NCI-H446 treated with DMSO at 0.1 percent for 48 hours (cell line): Measurements from ENCODE around the gene EAF2.
"Not testable (repeated sequence)": the region's sequence is repeated elsewhere in the genome, so short reads cannot be mapped to it uniquely, and the experiment has no call there.

Experiments used
- DNase-seq: peaks from one replicate; lab custom pipeline; 2025; lab: John Stamatoyannopoulos, UW

EAF2 gene

GRCh38 chr3:121834671-121835464 lies at the start of gene EAF2, which contains the start of gene IQCB1:
Gene EAF2 (plus strand): TSS chr3:121835209. CDS start chr3:121835286, 77 bp downstream.
Gene IQCB1 (minus strand): TSS chr3:121835060. CDS start chr3:121828960, 6,100 bp downstream.
- peak; percentile 86 for DNase-seq

- DNase-seq: no peak
These were observed 48.5 kb upstream of the EAF2 start for GRCh38 chr3:121786485-121786884.

- no peak for DNase-seq
These were observed 41.9 kb upstream of the EAF2 start for GRCh38 chr3:121793078-121793477.

GRCh38 chr3:121794264-121794983 lies 40.6 kb upstream of the EAF2 start:
- DNase-seq: no peak

GRCh38 chr3:121796970-121797369 lies 38.0 kb upstream of the EAF2 start:
- DNase-seq: no peak

GRCh38 chr3:121800906-121801305 lies 34.1 kb upstream of the EAF2 start:
- DNase-seq: no peak

- no peak for DNase-seq
These were observed 31.2 kb upstream of the EAF2 start for GRCh38 chr3:121803771-121804320.

- DNase-seq: no peak
These were observed 25.8 kb upstream of the EAF2 start for GRCh38 chr3:121809249-121809648.

- DNase-seq: no peak
These were observed 17.3 kb upstream of the EAF2 start for GRCh38 chr3:121817753-121818152.

- DNase-seq: no peak
These were observed 16.4 kb upstream of the EAF2 start for GRCh38 chr3:121818578-121818977.

GRCh38 chr3:121819236-121819635 lies 15.8 kb upstream of the EAF2 start:
- no peak for DNase-seq

- no peak for DNase-seq
These were observed 13.4 kb upstream of the EAF2 start for GRCh38 chr3:121821421-121822199.

GRCh38 chr3:121822973-121823372 lies 12.0 kb upstream of the EAF2 start:
- no peak for DNase-seq

- no peak for DNase-seq
These were observed 795 bp upstream of the EAF2 start for GRCh38 chr3:121834157-121834670.

- no peak for DNase-seq
These were observed 424 bp downstream of the EAF2 start for GRCh38 chr3:121835465-121835801.

GRCh38 chr3:121836064-121836463 lies 1.1 kb downstream of the EAF2 start:
- DNase-seq: no peak

- DNase-seq: no peak
These were observed 1.5 kb downstream of the EAF2 start for GRCh38 chr3:121836481-121836880.

- no peak for DNase-seq
These were observed 5.0 kb downstream of the EAF2 start for GRCh38 chr3:121839962-121840361.

GRCh38 chr3:121844892-121845291 lies 9.9 kb downstream of the EAF2 start:
- DNase-seq: no peak

- no peak for DNase-seq
These were observed 17.2 kb downstream of the EAF2 start for GRCh38 chr3:121852256-121852655.

- DNase-seq: no peak
These were observed 20.5 kb downstream of the EAF2 start for GRCh38 chr3:121855555-121855954.

GRCh38 chr3:121857778-121858177 lies 22.8 kb downstream of the EAF2 start:
- not testable (repeated sequence) for DNase-seq
